Activated naive CD8-positive, alpha-beta T cell treated with anti-CD3 and anti-CD28 coated beads, Interleukin-2, amount 50 U/mL, for 24 hours (primary cell): ENCODE data around the gene OVCA2.

ENCODE experiments used
- ATAC-seq: fragments of 150-1000 bp; cut with Tn5 transposase; one replicate; pipeline ENCODE4 v1.10.0; 2021
- DNase-seq: peaks from one replicate; pipeline ENCODE4 v3.0.0; 2021
- H3K27ac Mint-ChIP-seq: one replicate; pipeline ENCODE4 v1.8.0; 2021; ENCODE audit warnings: mild to moderate bottlenecking, mixed read lengths
- H3K27me3 Mint-ChIP-seq: one replicate; pipeline ENCODE4 v1.8.0; 2021; ENCODE audit warnings: mixed read lengths
- H3K36me3 Mint-ChIP-seq: one replicate; pipeline ENCODE4 v1.8.0; 2021; ENCODE audit warnings: low read depth, mixed read lengths
- H3K4me1 Mint-ChIP-seq: one replicate; pipeline ENCODE4 v1.8.0; 2021; ENCODE audit warnings: mixed read lengths
- H3K4me3 Mint-ChIP-seq: one replicate; pipeline ENCODE4 v1.8.0; 2021; ENCODE audit warnings: mild to moderate bottlenecking, moderate library complexity, mixed read lengths
- H3K9me3 Mint-ChIP-seq: one replicate; pipeline ENCODE4 v1.8.0; 2021; ENCODE audit warnings: mixed read lengths

Gene OVCA2

GRCh38 chr17:2068519-2069051 is 26.8 kb downstream of the OVCA2 start:
- peak overlapping the region; percentile 38 for H3K4me3 Mint-ChIP-seq
- ATAC-seq: peak; percentile 24

GRCh38 chr17:2070241-2071023 is 28.6 kb downstream of the OVCA2 start:
- peaks cover 27% of the 10 kb centered on the region for H3K36me3 Mint-ChIP-seq
- no peaks in the 10 kb centered on the region for H3K27me3 Mint-ChIP-seq
- H3K9me3 Mint-ChIP-seq: no peaks in the 10 kb centered on the region
- ATAC-seq (peak; percentile 97), DNase-seq (peak; percentile 71)
- peak overlapping the region; percentile 37 for H3K4me3 Mint-ChIP-seq
- peak overlapping the region; percentile 61 for H3K27ac Mint-ChIP-seq
- H3K4me1 Mint-ChIP-seq: peaks cover 38% of the 10 kb centered on the region

More at GRCh38 chr17:2068519-2069051, 26.8 kb downstream of the OVCA2 start:
- Mint-ChIP-seq H3K4me1 (peaks cover 41% of the 10 kb centered on the region), H3K27ac (no peak overlapping the region), H3K27me3 (no peaks in the 10 kb centered on the region), H3K36me3 (peaks cover 36% of the 10 kb centered on the region), H3K9me3 (no peaks in the 10 kb centered on the region)
- DNase-seq: no peak

GRCh38 chr17:2071024-2071385 is 29.2 kb downstream of the OVCA2 start:
- H3K27me3 Mint-ChIP-seq: no peaks in the 10 kb centered on the region
- DNase-seq (no peak), ATAC-seq (no peak)
- H3K36me3 Mint-ChIP-seq: peaks cover 28% of the 10 kb centered on the region
- H3K4me1 Mint-ChIP-seq: peaks cover 40% of the 10 kb centered on the region
- H3K27ac Mint-ChIP-seq: peak overlapping the region; percentile 37
- no peak overlapping the region for H3K4me3 Mint-ChIP-seq
- no peaks in the 10 kb centered on the region for H3K9me3 Mint-ChIP-seq

- ATAC-seq (no peak), DNase-seq (no peak)
- H3K4me3 Mint-ChIP-seq: no peak overlapping the region
- no peak overlapping the region for H3K27ac Mint-ChIP-seq
- H3K36me3 Mint-ChIP-seq: peaks cover 27% of the 10 kb centered on the region
- H3K9me3 Mint-ChIP-seq: no peaks in the 10 kb centered on the region
- no peaks in the 10 kb centered on the region for H3K27me3 Mint-ChIP-seq
- peaks cover 40% of the 10 kb centered on the region for H3K4me1 Mint-ChIP-seq
Observed at GRCh38 chr17:2071455-2072281, 29.8 kb downstream of the OVCA2 start.

GRCh38 chr17:2074919-2075318 is 33.1 kb downstream of the OVCA2 start:
- Mint-ChIP-seq H3K27ac (no peak overlapping the region), H3K36me3 (peaks cover 30% of the 10 kb centered on the region), H3K4me3 (no peak overlapping the region), H3K4me1 (peaks cover 21% of the 10 kb centered on the region), H3K27me3 (no peaks in the 10 kb centered on the region), H3K9me3 (no peaks in the 10 kb centered on the region)
- ATAC-seq: no peak
- DNase-seq: no peak

- Mint-ChIP-seq H3K4me1 (peaks cover 15% of the 10 kb centered on the region), H3K4me3 (no peak overlapping the region), H3K27me3 (no peaks in the 10 kb centered on the region), H3K9me3 (no peaks in the 10 kb centered on the region), H3K36me3 (peaks cover 29% of the 10 kb centered on the region), H3K27ac (no peak overlapping the region)
- DNase-seq: no peak
- no peak for ATAC-seq
Observed at GRCh38 chr17:2075336-2076086, 33.7 kb downstream of the OVCA2 start.

- Mint-ChIP-seq H3K27me3 (no peaks in the 10 kb centered on the region), H3K27ac (no peak overlapping the region), H3K9me3 (no peaks in the 10 kb centered on the region), H3K36me3 (peaks cover 33% of the 10 kb centered on the region), H3K4me1 (peaks cover 7% of the 10 kb centered on the region), H3K4me3 (no peak overlapping the region)
- DNase-seq: no peak
- no peak for ATAC-seq
Observed at GRCh38 chr17:2076087-2076984, 34.5 kb downstream of the OVCA2 start.

GRCh38 chr17:2077040-2077439 is 35.2 kb downstream of the OVCA2 start:
- no peak overlapping the region for H3K27ac Mint-ChIP-seq

GRCh38 chr17:2081564-2081963 is 39.7 kb downstream of the OVCA2 start:
- Mint-ChIP-seq H3K27me3 (no peaks in the 10 kb centered on the region), H3K27ac (no peak overlapping the region), H3K36me3 (peaks cover 40% of the 10 kb centered on the region), H3K4me3 (no peak overlapping the region), H3K4me1 (peaks cover 22% of the 10 kb centered on the region), H3K9me3 (no peaks in the 10 kb centered on the region)
- ATAC-seq (no peak), DNase-seq (no peak)

More at GRCh38 chr17:2077040-2077439, 35.2 kb downstream of the OVCA2 start:
- no peak for ATAC-seq
- H3K4me1 Mint-ChIP-seq: peaks cover 9% of the 10 kb centered on the region
- H3K36me3 Mint-ChIP-seq: peaks cover 34% of the 10 kb centered on the region
- no peaks in the 10 kb centered on the region for H3K9me3 Mint-ChIP-seq
- H3K4me3 Mint-ChIP-seq: no peak overlapping the region
- no peaks in the 10 kb centered on the region for H3K27me3 Mint-ChIP-seq
- no peak for DNase-seq

- no peak overlapping the region for H3K4me3 Mint-ChIP-seq
- no peak for ATAC-seq
- no peak for DNase-seq
- no peaks in the 10 kb centered on the region for H3K27me3 Mint-ChIP-seq
- H3K36me3 Mint-ChIP-seq: peaks cover 35% of the 10 kb centered on the region
- no peak overlapping the region for H3K27ac Mint-ChIP-seq
- peaks cover 28% of the 10 kb centered on the region for H3K4me1 Mint-ChIP-seq
- H3K9me3 Mint-ChIP-seq: no peaks in the 10 kb centered on the region
Observed at GRCh38 chr17:2082003-2082781, 40.4 kb downstream of the OVCA2 start.

- Mint-ChIP-seq H3K36me3 (peaks cover 32% of the 10 kb centered on the region), H3K9me3 (no peaks in the 10 kb centered on the region), H3K27ac (no peak overlapping the region), H3K27me3 (no peaks in the 10 kb centered on the region), H3K4me1 (peaks cover 41% of the 10 kb centered on the region), H3K4me3 (no peak overlapping the region)
- no peak for ATAC-seq
- DNase-seq: no peak
Observed at GRCh38 chr17:2083613-2084035, 41.8 kb downstream of the OVCA2 start.

- Mint-ChIP-seq H3K9me3 (no peaks in the 10 kb centered on the region), H3K27ac (no peak overlapping the region), H3K36me3 (peaks cover 29% of the 10 kb centered on the region), H3K4me3 (no peak overlapping the region), H3K4me1 (peaks cover 47% of the 10 kb centered on the region), H3K27me3 (no peaks in the 10 kb centered on the region)
- ATAC-seq (no peak), DNase-seq (no peak)
Observed at GRCh38 chr17:2084036-2084765, 42.4 kb downstream of the OVCA2 start.
